ENCODE data around the gene HDAC5.
A peak's percentile ranks its signal among the peaks of the same experiment; 100 is the strongest.

HDAC5 gene

GRCh38 chr17:44076716-44077594, 46.5 kb downstream of the HDAC5 start:
- no peak for DNase-seq (ENCODE audit: low read depth)
- no peak for TF ChIP-seq CTCF (conservative IDR thresholded peaks at IDR 0.05; ENCODE audit: low read depth, low read length)
- no peak overlapping the region for H3K4me3 ChIP-seq (ENCODE audit: low read depth, low read length)

- TF ChIP-seq CTCF (conservative IDR thresholded peaks at IDR 0.05; ENCODE audit: low read depth, low read length) = no peak
- no peak for DNase-seq (ENCODE audit: low read depth)
- no peak overlapping the region for H3K4me3 ChIP-seq (ENCODE audit: low read depth, low read length)
Measured at GRCh38 chr17:44075598-44076293, 47.7 kb downstream of the HDAC5 start.

GRCh38 chr17:44074911-44075285, 48.5 kb downstream of the HDAC5 start:
- DNase-seq (ENCODE audit: low read depth) = no peak
- no peak overlapping the region for H3K4me3 ChIP-seq (ENCODE audit: low read depth, low read length)
- TF ChIP-seq CTCF (conservative IDR thresholded peaks at IDR 0.05; ENCODE audit: low read depth, low read length) = no peak

GRCh38 chr17:44074231-44074910, 49.1 kb downstream of the HDAC5 start:
- no peak for TF ChIP-seq CTCF (conservative IDR thresholded peaks at IDR 0.05; ENCODE audit: low read depth, low read length)
- no peak overlapping the region for H3K4me3 ChIP-seq (ENCODE audit: low read depth, low read length)
- DNase-seq (ENCODE audit: low read depth) = no peak

GRCh38 chr17:44071772-44072171, 51.7 kb downstream of the HDAC5 start:
- no peak for DNase-seq (ENCODE audit: low read depth)
- TF ChIP-seq CTCF (conservative IDR thresholded peaks at IDR 0.05; ENCODE audit: low read depth, low read length) = no peak
- H3K4me3 ChIP-seq (ENCODE audit: low read depth, low read length) = peak overlapping the region; percentile 77

GRCh38 chr17:44071198-44071520, 52.3 kb downstream of the HDAC5 start:
- no peak for TF ChIP-seq CTCF (conservative IDR thresholded peaks at IDR 0.05; ENCODE audit: low read depth, low read length)
- no peak for DNase-seq (ENCODE audit: low read depth)
- peak overlapping the region; percentile 77 for H3K4me3 ChIP-seq (ENCODE audit: low read depth, low read length)

All from choroid plexus epithelial cell (primary cell).